ENCODE results near the gene KCNMA1. TPM values are rescaled to one million over a fixed set of nuclear protein-coding genes. Genes with fewer than 3 reads are reported as not detected.

The KCNMA1 gene
- total RNA-seq, 1 donor from 2014 or later, result 95.5 TPM

DNA sequence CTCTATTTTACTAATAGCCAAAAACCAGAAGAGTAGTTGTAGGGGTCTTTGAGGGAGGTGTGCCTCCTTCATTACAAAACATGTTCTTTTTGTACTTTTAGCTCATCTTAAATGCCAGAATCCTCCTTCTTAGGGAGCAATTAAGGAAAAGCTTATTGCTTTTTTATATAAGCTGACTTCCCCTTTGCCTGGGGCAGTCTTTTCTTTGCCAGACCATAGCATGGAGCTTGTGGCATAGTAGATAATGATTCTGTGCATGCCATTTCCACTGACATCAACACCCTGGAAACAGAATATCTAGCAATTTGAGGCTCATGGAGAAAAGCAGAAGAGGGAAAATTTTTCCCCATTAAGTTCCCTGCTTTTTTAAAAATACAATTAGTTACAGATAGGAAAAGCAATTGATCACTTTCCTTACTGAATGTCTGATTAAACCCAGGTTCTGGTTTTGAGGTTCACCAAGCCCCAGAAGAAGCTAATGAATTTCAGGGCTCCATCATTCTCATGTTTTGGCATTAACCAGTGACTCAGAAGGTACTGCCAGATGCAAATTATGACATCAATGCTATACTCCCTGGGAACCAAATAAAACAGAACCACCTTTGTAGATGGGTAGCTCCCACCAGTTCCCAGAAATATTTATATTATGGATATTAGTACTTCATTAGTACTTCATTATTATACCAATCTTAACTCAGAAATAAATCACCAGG lies 410.6 kb downstream of the KCNMA1 start:
- Mint-ChIP-seq H3K4me1 (ENCODE audit: unreplicated experiment) (peaks cover 47% of the 10 kb centered on the region), H3K27ac (ENCODE audit: unreplicated experiment) (no peak overlapping the region)

DNA sequence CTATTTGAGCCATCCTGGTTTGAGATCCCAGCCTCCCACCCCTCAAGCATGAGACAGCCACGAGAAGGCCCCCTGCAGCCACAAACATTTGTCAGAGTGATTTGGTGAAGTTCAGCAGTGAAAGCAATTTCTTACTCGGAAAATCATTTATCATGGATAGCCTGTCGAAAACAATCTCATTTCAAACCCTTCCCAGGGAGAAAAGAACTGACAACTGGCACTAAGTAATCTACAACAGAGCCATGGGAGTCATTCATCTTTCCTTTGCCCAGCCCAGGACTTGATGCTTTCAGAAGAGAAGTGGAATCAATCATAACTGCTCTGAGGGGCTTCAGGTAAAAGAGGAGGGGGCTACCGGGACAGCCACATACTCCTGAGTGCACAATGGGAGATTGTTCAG lies 411.2 kb downstream of the KCNMA1 start:
- Mint-ChIP-seq H3K4me3 (ENCODE audit: unreplicated experiment) (no peak overlapping the region), H3K9me3 (ENCODE audit: unreplicated experiment) (no peaks in the 10 kb centered on the region), H3K36me3 (ENCODE audit: unreplicated experiment) (peaks cover 2% of the 10 kb centered on the region), H3K27ac (ENCODE audit: unreplicated experiment) (peak overlapping the region; percentile 35), H3K4me1 (ENCODE audit: unreplicated experiment) (peaks cover 45% of the 10 kb centered on the region), H3K27me3 (ENCODE audit: unreplicated experiment) (no peaks in the 10 kb centered on the region)
- TF ChIP-seq, protein P1, sequence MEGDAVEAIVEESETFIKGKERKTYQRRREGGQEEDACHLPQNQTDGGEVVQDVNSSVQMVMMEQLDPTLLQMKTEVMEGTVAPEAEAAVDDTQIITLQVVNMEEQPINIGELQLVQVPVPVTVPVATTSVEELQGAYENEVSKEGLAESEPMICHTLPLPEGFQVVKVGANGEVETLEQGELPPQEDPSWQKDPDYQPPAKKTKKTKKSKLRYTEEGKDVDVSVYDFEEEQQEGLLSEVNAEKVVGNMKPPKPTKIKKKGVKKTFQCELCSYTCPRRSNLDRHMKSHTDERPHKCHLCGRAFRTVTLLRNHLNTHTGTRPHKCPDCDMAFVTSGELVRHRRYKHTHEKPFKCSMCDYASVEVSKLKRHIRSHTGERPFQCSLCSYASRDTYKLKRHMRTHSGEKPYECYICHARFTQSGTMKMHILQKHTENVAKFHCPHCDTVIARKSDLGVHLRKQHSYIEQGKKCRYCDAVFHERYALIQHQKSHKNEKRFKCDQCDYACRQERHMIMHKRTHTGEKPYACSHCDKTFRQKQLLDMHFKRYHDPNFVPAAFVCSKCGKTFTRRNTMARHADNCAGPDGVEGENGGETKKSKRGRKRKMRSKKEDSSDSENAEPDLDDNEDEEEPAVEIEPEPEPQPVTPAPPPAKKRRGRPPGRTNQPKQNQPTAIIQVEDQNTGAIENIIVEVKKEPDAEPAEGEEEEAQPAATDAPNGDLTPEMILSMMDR (IDR thresholded peaks at IDR 0.05), result no peak
- no peak for DNase-seq (ENCODE audit: extremely low spot score, unreplicated experiment)

More for the DNA sequence above, 410.6 kb downstream of the KCNMA1 start:
- no peaks in the 10 kb centered on the region for H3K9me3 Mint-ChIP-seq (ENCODE audit: unreplicated experiment)
- peaks cover 2% of the 10 kb centered on the region for H3K36me3 Mint-ChIP-seq (ENCODE audit: unreplicated experiment)
- no peak for DNase-seq (ENCODE audit: extremely low spot score, unreplicated experiment)
- TF ChIP-seq, protein P1 (IDR thresholded peaks at IDR 0.05), result no peak
- H3K4me3 Mint-ChIP-seq (ENCODE audit: unreplicated experiment), result no peak overlapping the region
- H3K27me3 Mint-ChIP-seq (ENCODE audit: unreplicated experiment), result no peaks in the 10 kb centered on the region

DNA sequence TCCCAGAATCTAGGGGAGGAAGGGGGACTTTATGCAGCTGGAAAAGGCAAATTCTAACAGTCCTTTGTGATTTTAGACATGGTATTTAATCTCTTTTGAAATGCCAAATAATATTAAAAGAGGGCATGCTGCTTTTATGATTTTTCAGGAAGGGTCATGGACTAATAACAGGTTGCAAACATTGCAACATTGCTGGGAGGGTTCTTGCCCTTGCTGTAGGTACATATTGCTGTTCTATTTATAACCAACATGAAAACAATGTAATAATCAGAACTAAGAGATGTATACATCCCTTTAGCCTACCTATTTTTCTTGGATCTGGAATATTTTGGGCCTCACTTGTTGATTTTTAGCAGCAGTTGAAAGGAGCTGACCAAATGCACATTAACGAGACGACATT lies 411.6 kb downstream of the KCNMA1 start:
- Mint-ChIP-seq H3K4me3 (ENCODE audit: unreplicated experiment) (no peak overlapping the region), H3K36me3 (ENCODE audit: unreplicated experiment) (peaks cover 2% of the 10 kb centered on the region), H3K27ac (ENCODE audit: unreplicated experiment) (peak overlapping the region; percentile 35), H3K4me1 (ENCODE audit: unreplicated experiment) (peaks cover 41% of the 10 kb centered on the region), H3K27me3 (ENCODE audit: unreplicated experiment) (no peaks in the 10 kb centered on the region), H3K9me3 (ENCODE audit: unreplicated experiment) (no peaks in the 10 kb centered on the region)
- no peak for DNase-seq (ENCODE audit: extremely low spot score, unreplicated experiment)
- TF ChIP-seq, protein P1 (IDR thresholded peaks at IDR 0.05), result no peak

DNA sequence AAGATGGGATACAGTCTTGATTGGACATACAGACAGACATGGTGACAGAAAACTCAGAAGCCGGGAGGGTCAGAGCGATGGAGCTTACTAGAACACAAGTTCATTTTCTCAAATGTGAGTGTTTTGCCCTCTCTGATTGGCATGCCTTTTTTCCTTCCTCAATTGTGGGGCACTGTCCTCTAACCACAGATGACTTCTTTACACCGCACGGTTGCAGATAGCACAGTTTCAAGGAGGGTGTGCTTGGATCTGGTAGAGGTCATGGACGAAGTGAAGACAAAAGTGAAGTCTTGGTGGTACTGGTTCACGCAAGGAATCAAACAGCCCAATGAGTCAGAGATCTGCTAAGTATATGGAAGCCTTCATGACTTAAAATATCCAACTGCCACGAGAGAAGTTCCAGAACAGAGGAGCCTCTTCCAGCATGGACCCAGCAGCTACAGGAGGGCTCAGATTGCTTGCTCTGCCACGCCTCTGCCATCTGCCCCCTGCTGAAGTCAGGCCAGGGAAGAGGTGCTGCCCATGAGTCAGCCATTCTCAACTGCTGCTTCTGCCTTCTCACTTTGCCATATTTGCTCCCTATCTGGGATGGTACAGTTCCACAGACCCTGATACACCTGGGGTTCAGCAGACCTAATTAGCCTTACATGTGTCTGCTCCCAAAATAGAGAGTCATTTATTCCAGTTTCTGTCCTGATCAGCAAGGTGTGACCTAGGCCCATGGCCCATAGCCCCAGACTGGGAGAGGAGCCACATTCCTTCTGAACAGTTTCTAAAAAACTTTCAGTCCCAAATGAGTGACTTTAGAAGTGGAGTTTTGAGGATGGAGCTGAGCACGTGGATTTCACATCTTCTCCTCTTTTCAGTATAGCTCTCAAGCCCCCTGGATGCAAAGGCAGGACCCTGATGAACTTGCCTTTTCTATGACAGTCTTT lies 413.8 kb downstream of the KCNMA1 start:
- H3K36me3 Mint-ChIP-seq (ENCODE audit: unreplicated experiment), result peaks cover 2% of the 10 kb centered on the region
- H3K4me3 Mint-ChIP-seq (ENCODE audit: unreplicated experiment), result no peak overlapping the region
- H3K4me1 Mint-ChIP-seq (ENCODE audit: unreplicated experiment), result peaks cover 25% of the 10 kb centered on the region
- no peaks in the 10 kb centered on the region for H3K27me3 Mint-ChIP-seq (ENCODE audit: unreplicated experiment)
- no peak overlapping the region for H3K27ac Mint-ChIP-seq (ENCODE audit: unreplicated experiment)
- H3K9me3 Mint-ChIP-seq (ENCODE audit: unreplicated experiment), result no peaks in the 10 kb centered on the region
- DNase-seq (ENCODE audit: extremely low spot score, unreplicated experiment), result no peak
- TF ChIP-seq, protein P1 (IDR thresholded peaks at IDR 0.05), result no peak

- Mint-ChIP-seq H3K27me3 (ENCODE audit: unreplicated experiment) (no peaks in the 10 kb centered on the region), H3K4me3 (ENCODE audit: unreplicated experiment) (no peak overlapping the region), H3K9me3 (ENCODE audit: unreplicated experiment) (no peaks in the 10 kb centered on the region), H3K36me3 (ENCODE audit: unreplicated experiment) (no peaks in the 10 kb centered on the region), H3K27ac (ENCODE audit: unreplicated experiment) (no peak overlapping the region), H3K4me1 (ENCODE audit: unreplicated experiment) (peaks cover 7% of the 10 kb centered on the region)
- DNase-seq (ENCODE audit: extremely low spot score, unreplicated experiment), result no peak
- TF ChIP-seq, protein P1 (IDR thresholded peaks at IDR 0.05), result no peak
Observed at GRCh38 chr10:77220150-77220549, 417.5 kb downstream of the KCNMA1 start.

Measured in osteocyte (in vitro differentiated cells).